HG02678 (cell line): Measurements from ENCODE around the gene VPS35.
"Not testable (repeated sequence)": the region's sequence is repeated elsewhere in the genome, so short reads cannot be mapped to it uniquely, and the experiment has no call there.

Experiments
- ATAC-seq: cut with Tn5 transposase; IDR thresholded peaks from one replicate; pipeline ENCODE4 v1.9.1; 2021; ENCODE audit warnings: mild to moderate bottlenecking, moderate library complexity; ENCODE audit not compliant: unreplicated experiment

The VPS35 gene

DNA sequence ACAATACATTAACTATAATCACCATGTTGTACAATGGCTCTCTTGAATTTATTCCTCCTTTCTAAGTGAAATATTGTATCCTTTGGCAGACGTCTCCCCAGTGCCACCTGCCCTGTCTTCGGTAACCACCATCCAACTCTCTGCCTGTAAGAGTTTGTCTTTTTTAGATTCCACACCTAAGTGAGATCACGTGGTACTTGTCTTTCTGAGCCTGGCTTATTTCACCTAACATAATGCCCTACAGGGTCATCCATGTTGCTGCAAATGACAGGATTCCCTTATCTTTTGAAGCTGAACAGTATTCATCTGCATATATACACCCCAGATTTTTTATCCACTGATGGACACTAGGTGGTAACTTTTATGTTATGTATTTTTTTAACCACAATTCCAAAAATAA, 24.7 kb upstream of the VPS35 start:
- ATAC-seq = no peak

DNA sequence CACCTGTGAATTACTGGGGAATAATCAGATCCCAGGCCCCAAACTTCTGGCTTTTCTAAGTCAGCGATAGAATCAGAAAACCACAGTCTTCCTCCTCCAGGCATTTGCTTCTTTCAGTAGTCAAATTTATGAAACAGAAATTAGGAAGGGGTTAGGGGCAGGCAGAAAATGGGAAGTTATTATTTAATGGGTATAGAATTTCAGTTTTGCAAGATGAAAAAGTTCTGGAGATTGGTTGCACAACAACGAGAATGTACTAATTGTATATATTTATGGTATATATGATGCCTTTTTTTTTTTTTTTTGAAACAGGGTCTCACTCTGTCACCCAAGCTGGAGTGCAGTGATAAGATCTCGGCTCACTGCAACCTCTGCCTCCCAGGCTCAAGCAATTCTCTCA, 23.9 kb upstream of the VPS35 start:
- ATAC-seq = no peak

GRCh38 chr16:46711106-46712058, 22.4 kb upstream of the VPS35 start:
- no peak for ATAC-seq

GRCh38 chr16:46709469-46710005, 20.6 kb upstream of the VPS35 start:
- no peak for ATAC-seq

DNA sequence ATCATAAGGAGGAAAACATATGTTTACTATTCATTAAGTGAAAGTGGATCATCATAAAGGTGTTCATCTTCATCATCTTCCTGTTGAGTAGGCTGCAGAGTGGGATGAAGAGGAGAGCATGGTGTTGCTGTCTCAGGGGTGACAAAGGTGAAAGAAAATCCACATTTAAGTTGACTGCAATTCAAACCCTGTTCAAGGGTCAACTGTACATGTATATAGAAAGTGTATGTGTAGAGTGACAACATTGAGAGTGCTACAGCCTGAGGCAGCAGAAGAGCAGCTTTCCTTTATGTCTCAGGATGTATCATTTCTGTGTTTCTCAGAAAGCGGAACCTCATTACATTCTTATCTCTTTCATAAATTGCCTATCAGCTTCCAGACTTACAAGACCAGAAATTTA, 17.7 kb upstream of the VPS35 start:
- ATAC-seq = no peak

DNA sequence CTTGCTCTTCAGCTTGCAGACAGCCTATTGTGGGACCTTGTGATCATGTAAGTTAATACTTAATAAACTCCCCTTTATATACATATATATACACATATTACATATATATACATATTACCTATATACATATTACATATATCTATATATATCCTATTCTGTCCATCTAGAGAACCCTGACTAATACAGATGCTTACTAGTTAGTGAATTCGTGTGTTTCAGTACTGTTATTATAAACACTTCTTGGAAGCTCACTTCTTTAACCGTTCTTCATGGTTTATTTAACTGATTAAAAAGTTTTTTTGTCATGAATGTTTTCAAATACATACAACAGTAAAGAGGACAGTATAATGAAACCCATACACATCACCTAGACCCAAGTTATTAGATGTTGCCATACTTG, 13.1 kb upstream of the VPS35 start:
- ATAC-seq = no peak

- no peak for ATAC-seq
Measured at GRCh38 chr16:46701615-46702014, 12.6 kb upstream of the VPS35 start.

GRCh38 chr16:46700048-46700447, 11.1 kb upstream of the VPS35 start:
- ATAC-seq = no peak

GRCh38 chr16:46696957-46697356, 8.0 kb upstream of the VPS35 start:
- ATAC-seq = no peak

- no peak for ATAC-seq
Measured at GRCh38 chr16:46695937-46696336, 7.0 kb upstream of the VPS35 start.

DNA sequence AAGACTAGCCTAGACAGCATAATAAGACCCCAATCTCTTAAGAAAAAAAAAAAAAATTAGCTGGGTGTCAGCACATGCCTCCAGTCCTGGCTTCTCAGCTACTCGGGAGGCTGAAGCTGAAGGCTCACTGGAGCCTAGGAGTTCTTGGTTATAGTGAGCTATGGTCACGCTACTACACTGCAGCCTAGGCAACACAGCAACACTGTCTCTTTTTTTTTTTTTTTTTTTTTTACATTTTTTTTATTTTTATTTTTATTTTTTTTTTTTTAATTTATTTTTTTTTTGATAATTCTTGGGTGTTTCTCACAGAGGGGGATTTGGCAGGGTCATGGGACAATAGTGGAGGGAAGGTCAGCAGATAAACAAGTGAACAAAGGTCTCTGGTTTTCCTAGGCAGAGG, 4.6 kb upstream of the VPS35 start:
- no peak for ATAC-seq

- ATAC-seq = no peak
Measured at GRCh38 chr16:46691726-46692125, 2.7 kb upstream of the VPS35 start.

- no peak for ATAC-seq
Measured at GRCh38 chr16:46690281-46691178, 1.6 kb upstream of the VPS35 start.

GRCh38 chr16:46689365-46690280, 645 bp upstream of the VPS35 start, which contains the start of gene ORC6:
Gene ORC6, plus strand, starts transcription at chr16:46689659. Its CDS starts 47 bp downstream, at chr16:46689706.
- ATAC-seq = peak; percentile 74

DNA sequence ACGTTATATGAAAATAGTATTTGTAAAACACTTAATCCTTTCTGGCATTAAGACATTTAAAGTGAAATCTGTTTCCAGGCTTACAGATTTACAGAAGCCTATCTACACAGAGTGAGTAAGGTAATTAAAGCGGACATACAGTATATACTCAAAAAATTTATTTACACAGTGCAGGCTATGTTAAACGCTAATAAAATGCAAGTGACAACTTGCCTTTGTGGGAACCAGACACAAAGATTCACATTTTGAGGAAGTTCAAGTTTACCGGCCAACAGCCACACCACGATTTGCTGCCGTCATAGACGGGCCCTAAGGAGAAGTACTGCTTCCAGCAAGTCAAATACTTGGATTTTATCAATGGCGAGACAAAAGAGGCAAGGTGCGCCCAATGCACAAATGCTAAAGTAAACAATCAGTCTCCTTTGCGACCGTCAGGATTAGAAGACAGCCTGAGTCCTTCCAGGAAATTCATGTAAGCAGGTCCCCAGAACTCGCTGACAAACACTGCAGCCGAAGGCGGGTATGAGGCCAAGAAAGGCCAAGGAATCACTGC, 801 bp downstream of the VPS35 start:
- no peak for ATAC-seq

DNA sequence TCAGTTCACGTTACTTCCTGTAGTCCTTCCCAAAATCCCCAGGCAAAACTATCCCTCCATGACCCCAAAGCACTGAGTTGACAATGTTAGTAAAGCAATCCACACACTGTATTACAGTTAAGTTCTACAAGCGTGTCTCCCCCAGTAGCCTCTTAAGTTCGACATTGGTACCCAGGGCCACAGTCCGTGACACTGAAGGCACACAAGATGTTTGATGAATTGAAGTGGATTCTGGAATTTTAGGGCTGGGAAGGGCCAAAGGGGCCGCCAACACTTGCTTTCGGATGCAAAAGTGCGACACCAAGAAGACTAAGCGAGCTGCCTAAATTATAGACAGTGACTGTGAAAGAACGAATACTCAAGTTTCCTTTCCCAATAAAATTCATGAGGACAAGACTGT, 1.5 kb downstream of the VPS35 start:
- ATAC-seq = no peak

DNA sequence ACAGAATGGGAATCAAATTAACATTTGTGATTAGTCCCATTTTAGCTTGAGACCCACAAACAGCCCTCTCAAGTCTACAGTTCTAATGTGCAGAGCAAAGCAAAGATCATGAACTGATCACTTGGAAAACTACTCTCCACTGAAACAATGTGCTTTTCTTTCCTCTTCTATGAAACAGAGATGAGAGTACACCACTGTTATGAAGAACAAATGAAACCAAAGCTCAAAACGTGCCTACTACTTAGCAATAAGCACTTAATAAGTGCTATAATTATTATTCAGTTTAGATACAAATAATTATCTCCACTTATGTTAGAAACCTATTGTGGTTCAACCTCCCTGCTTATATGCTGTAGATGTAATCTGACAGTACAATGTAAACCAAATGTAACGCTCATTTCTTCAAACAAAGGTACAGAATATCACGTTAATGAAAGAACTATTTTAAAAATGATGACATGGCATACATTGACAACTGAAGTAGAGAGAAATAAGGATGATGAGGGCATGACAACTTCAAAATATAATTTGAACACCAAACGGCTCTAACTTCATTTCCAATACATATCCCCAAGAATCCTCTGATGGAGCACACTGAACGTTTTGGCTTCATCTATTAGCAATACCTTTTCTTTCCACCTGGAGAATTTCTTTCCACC, 2.0 kb downstream of the VPS35 start:
- ATAC-seq = no peak

DNA sequence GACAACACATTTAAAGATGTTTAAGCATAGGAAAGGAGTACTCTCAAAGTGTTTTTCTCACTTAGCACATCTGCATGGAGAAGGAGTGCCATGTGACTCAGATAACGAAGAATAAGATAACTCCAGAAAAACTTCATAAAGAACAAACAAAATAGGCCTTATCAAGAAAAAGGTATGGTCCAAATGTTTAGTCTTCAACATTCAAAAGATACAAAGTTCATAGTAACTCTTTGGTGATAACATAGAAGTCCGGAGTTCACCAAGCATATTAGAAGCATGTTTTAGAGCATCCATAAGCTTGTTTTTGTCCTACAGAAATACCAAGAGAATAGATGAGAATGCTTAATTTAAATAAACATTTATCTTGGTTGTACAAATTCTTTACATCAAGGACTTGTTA, 7.1 kb downstream of the VPS35 start:
- not testable (repeated sequence) for ATAC-seq

- ATAC-seq = not testable (repeated sequence)
Measured at GRCh38 chr16:46677943-46678342, 11.0 kb downstream of the VPS35 start.
